ENCODE data around the gene HOXB3. TPM values are rescaled to one million over a fixed set of nuclear protein-coding genes. Genes with fewer than 3 reads are reported as not detected.

HOXB3 gene
- total and polyA plus RNA-seq, 2 of the 4 experiments (the other 2 are of a cell fraction): 6.3 to 59.6 TPM

DNA sequence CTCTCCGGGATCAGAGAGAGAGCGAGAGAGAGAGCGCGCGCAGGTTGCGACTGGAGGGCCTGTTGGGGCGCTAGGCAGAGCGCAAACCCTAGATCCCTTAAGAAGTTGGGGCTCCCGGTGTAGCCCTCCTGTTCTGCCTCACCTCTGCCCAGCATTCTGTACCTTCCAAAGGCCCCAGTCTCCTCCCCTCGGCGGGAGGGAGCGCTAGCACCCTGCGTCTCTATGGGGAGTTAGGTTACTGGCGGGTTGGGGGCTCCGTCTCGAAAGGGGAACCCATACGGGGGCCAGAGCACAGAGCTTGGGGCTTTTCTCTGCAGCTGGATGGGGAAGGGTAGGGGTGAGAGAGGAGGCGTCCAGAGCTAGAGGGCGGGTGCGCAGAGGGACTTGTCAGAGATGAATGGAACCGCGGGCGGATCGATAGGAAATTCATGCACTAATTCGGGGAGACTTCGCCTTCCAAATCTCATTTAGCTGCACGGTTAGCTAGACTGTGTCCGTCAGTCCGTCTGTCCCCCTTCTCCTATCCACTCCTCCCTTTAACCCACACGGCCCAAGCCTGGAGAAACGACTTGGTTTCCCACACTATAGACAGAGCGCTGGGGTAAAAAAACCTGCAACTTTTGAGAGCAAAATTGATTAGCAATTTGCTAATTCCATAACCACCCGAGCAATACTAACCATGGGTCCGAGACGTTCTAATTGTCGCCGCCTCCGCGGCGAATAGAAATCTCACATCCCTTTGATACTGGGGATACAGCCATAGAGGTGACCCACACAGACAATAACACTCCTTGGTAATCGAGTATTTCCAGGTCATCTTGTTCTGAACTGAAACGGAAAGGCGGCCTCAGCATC lies 11.2 kb downstream of the HOXB3 start (continued):
- TF ChIP-seq, protein P1, sequence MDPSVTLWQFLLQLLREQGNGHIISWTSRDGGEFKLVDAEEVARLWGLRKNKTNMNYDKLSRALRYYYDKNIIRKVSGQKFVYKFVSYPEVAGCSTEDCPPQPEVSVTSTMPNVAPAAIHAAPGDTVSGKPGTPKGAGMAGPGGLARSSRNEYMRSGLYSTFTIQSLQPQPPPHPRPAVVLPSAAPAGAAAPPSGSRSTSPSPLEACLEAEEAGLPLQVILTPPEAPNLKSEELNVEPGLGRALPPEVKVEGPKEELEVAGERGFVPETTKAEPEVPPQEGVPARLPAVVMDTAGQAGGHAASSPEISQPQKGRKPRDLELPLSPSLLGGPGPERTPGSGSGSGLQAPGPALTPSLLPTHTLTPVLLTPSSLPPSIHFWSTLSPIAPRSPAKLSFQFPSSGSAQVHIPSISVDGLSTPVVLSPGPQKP (IDR thresholded peaks at IDR 0.05; ENCODE audit: borderline replicate concordance, low read depth, low read length): no peak
- TF ChIP-seq RFX5 (IDR thresholded peaks at IDR 0.05; ENCODE audit: low read depth, low read length) (no peak), POLR2A (IDR thresholded peaks at IDR 0.05; ENCODE audit: low read depth, low read length) (no peak)
